Heart left ventricle (tissue), 16 donors: Measurements from ENCODE around the gene ACTBL2. TPM values are rescaled to one million over a fixed set of nuclear protein-coding genes. Genes with fewer than 3 reads are reported as not detected.
"Not testable (repeated sequence)": the region's sequence is repeated elsewhere in the genome, so short reads cannot be mapped to it uniquely, and the experiment has no call there.

Experiments used
- ATAC-seq, 4 donors: fragments of 200-7000 bp; cut with Tn5 transposase; one replicate each; pipeline ENCODE4 v1.9.1; 2020 to 2022; ENCODE audit warnings: moderate library complexity in 4 of 4, mild to moderate bottlenecking in 3 of 4, moderate number of reproducible peaks in 1 of 4
- DNase-seq, 5 donors: peaks; one replicate each; pipeline ENCODE4 v3.0.0-alpha.2; 2020
- H3K27ac ChIP-seq, 12 donors: fragments of 200-600 bp; sonication (generic) in 4 of 12; one replicate each; pipeline versions ENCODE4 v1.5.0 to v1.8.0; 2016 to 2022; ENCODE audit warnings: mild to moderate bottlenecking in 2 of 12
- H3K27me3 ChIP-seq, 9 donors: fragments of 200-600 bp; sonication (generic) in 2 of 9; one replicate each; pipeline versions ENCODE4 v1.5.1 to v1.8.0; 2016 to 2022; ENCODE audit warnings: mild to moderate bottlenecking in 3 of 9
- H3K36me3 ChIP-seq, 9 donors: fragments of 200-600 bp; sonication (generic) in 2 of 9; one replicate each; pipeline versions ENCODE4 v1.5.0 to v1.8.0; 2018 to 2022; ENCODE audit warnings: mild to moderate bottlenecking in 2 of 9
- H3K4me1 ChIP-seq, 12 donors: fragments of 200-600 bp; sonication (generic) in 4 of 12; one replicate each; pipeline versions ENCODE4 v1.5.0 to v1.8.0; 2016 to 2022; ENCODE audit warnings: mild to moderate bottlenecking in 3 of 12
- H3K4me3 ChIP-seq, 12 donors: fragments of 200-600 bp; sonication (generic) in 4 of 12; one replicate each; pipeline versions ENCODE4 v1.5.0 to v1.8.0; 2017 to 2022; ENCODE audit warnings: mild to moderate bottlenecking in 9 of 12, moderate library complexity in 4 of 12
- H3K9me3 ChIP-seq, 12 donors: fragments of 200-600 bp; sonication (generic) in 4 of 12; one replicate each; pipeline versions ENCODE4 v1.5.0 to v1.8.0; 2016 to 2022; ENCODE audit warnings: mild to moderate bottlenecking in 1 of 12
- CTCF ChIP-seq, 12 donors: fragments of 200-600 bp; sonication (generic) in 4 of 12; IDR thresholded peaks; one replicate each; pipeline versions ENCODE4 v1.5.0 to v1.8.0; 2018 to 2022; ENCODE audit warnings: antibody characterized with exemption in 12 of 12, mild to moderate bottlenecking in 5 of 12
- POLR2A ChIP-seq, 2 donors: fragments of 450-650 bp; IDR thresholded peaks; one replicate each; pipeline ENCODE4 v1.6.1; 2017; ENCODE audit warnings: antibody characterized with exemption in 2 of 2, mild to moderate bottlenecking in 2 of 2, moderate library complexity in 2 of 2
- WGBS, 4 donors: extraction: QIAGEN DNeasy Blood & Tissue Kit in 2 of 4; methylation state at CpG; one replicate each; pipeline versions ENCODE4 v1.1.5 to v1.1.7; 2013 to 2018; 5-methylcytosine and 5-hydroxymethylcytosine counted together
- intact Hi-C, 10 donors: fragments of 100-400 bp; cut with DNase I; formaldehyde crosslinking; loops; one replicate each; pipeline versions ENCODE4 v1.11.1 to v1.14.2; 2022
- polyA plus RNA-seq, 2 donors: library from polyadenylated mRNA; stranded (reverse); fragments of 200-250 nt; gene quantifications; one replicate each; pipeline ENCODE4 v1.2.3, GENCODE V29; 2013
- total RNA-seq, 9 donors: library from RNA; depleted of rRNA in 2 of 9; stranded (reverse); fragments of >200 nt in 2 of 9; fragmentation: NEBNext Ultra II Directional in 3 of 9; extraction: Animal tissue kit (Norgen Biotek cat#: 25700) in 3 of 9; gene quantifications; one replicate each; pipeline versions ENCODE4 v1.1.0 to v1.2.4, GENCODE V29; 2016 to 2023
- donor health status: ischemic (EF 13 %, LVEDD 7.1; RV severe dilation, severe dysfunction).
- donor health status: healthy with polysubstance abuse.
- donor health status: DM: no; HTN: yes; CAD: no.
- donor health status: DM: no; HTN: no; CAD: no.
- donor health status: ischemic (EF 25% LVEDD 6.9; RV normal size, moderate dysfunction).
- donor health status: ischemic (EF 25% LVEDD 5.7; RV mildly dilated, moderate dysfunction).
- donor health status: healthy.
- donor health status: DM: yes; HTN: yes; CAD: no.
- donor health status: ischemic (EF 35%, LVEDD 5.7; RV mildly dilated, moderate dysfunction).
- donor health status: nonischemic (EF 11% LVEDD 7.7; RV severe dilation, severe dysfunction).
- donor health status: DM: yes; HTN: yes; CAD: no.
- donor health status: PGD.
- donor health status: ischemic (EF 29% LVEDD 5.4; RV normal size, mild dysfunction).
- donor health status: nonischemic (EF 23%, LVEDD 6.1; RV moderate dilation, normal function).

Gene ACTBL2
- total and polyA plus RNA-seq, 11 donors = 0.09 TPM; not detected in 10

DNA sequence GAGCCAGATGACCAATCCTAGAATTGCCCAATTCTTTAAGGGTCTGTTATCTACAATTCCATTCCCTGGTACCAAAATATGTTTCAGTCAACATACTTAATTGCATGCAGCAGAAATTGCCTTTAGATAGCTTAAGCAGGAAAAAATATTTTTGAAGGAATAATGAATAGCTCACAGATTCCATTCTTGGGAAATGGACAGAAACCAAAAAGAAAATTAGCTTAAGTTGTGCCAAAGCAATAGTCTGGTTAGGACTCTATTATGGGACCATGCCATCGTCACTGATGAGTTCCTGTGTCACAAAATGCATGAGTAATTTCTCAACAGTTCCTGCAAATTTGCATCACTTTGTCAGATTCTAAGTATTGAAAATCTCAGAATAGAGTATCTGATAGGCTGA lies 12.3 kb downstream of the ACTBL2 start:
- intact Hi-C loops = no loop called here
- WGBS, 4 donors = 60 to 74% (median 70%) methylated on average over 1 of the region's 1 CpG
- no peak for DNase-seq
- ATAC-seq = no peak
- no peak overlapping the region for H3K27ac ChIP-seq
- H3K27me3 ChIP-seq = no peaks in the 10 kb centered on the region
- H3K9me3 ChIP-seq = peaks cover 0 to under 1% (median 0%) of the 10 kb centered on the region in 12 donors
- no peak for TF ChIP-seq POLR2A (IDR thresholded peaks at IDR 0.05)
- TF ChIP-seq CTCF (IDR thresholded peaks at IDR 0.05) = no peak
- H3K4me3 ChIP-seq = no peak overlapping the region
- H3K36me3 ChIP-seq = no peaks in the 10 kb centered on the region
- H3K4me1 ChIP-seq = no peaks in the 10 kb centered on the region

DNA sequence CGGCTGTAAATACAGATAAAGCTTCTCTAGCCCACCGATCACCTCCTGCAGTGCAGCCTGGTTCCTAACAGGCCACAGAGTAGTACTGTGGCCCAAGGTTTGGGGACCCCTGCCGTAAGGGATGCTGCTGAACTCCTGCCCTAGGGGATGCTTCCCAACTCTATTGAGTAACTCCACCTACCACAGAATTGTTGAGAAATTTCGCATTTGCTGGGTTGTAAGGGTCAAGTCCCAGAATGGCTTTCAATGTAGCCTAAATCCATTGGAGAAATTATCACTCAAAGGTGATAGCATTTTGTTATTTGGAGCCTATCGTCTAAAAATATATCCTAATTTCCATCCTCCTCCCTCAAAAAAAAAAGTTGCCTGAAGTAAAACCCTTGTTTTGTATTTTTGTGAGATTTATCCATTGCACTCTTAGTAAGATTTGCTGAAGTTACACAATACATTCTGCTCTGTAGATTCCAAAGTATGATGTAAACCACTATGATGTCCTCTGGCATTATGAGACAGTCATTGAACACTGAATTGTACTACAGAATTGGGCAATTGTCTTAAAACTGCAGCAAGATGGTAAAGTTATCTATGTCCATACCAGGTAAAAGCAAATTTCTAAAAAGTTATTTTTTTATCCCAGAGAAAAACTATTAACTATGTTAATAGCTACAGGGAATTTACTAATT lies 14.0 kb downstream of the ACTBL2 start:
- TF ChIP-seq CTCF (IDR thresholded peaks at IDR 0.05) (no peak), POLR2A (IDR thresholded peaks at IDR 0.05) (no peak)
- Histone ChIP-seq H3K4me3 (no peak overlapping the region), H3K4me1 (no peaks in the 10 kb centered on the region), H3K9me3 (no peaks in the 10 kb centered on the region), H3K27me3 (no peaks in the 10 kb centered on the region), H3K36me3 (no peaks in the 10 kb centered on the region), H3K27ac (no peak overlapping the region)
- DNase-seq (no peak), ATAC-seq (no peak)
- intact Hi-C loops = loop anchor here in 1 of 10 donors (10.0 kb wide), 1 partner anchor 134 kb away; no protein-coding TSS in a partner anchor
- 93 to 96% (median 94%) methylated on average over 5 of the region's 5 CpGs for WGBS, 4 donors

DNA sequence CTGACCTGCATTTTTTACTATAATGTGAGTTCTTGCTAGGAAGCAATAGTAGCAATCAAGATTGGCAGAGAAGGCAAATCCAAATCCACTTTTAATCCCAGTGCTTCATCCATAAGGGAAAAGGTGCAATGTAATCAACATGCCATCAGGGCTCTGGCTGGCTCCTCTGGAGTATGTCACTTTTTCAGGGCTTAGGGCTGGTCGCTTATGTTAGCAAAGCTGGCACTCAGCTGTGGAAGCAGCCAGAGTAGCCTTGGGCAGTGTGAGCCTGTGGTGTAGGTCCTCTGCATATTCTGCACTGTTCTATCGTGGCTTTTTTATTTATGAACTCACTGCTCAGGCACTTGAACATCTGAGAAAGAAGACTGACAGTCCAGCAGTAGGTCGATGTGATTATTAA lies 16.1 kb downstream of the ACTBL2 start:
- TF ChIP-seq POLR2A (IDR thresholded peaks at IDR 0.05) = no peak
- Histone ChIP-seq H3K9me3 (no peaks in the 10 kb centered on the region), H3K27me3 (no peaks in the 10 kb centered on the region), H3K27ac (no peak overlapping the region), H3K4me1 (no peaks in the 10 kb centered on the region), H3K4me3 (no peak overlapping the region), H3K36me3 (no peaks in the 10 kb centered on the region)
- intact Hi-C loops = loop anchor here in 1 of 10 donors (10.0 kb wide), 1 partner anchor 132 kb away; no protein-coding TSS in a partner anchor
- WGBS, 4 donors = 44 to 57% (median 50%) methylated on average over 3 of the region's 3 CpGs
- ATAC-seq (no peak), DNase-seq (no peak)

GRCh38 chr5:57460056-57460455 lies 22.6 kb downstream of the ACTBL2 start:
- ATAC-seq, H3K36me3 ChIP-seq, H3K27ac ChIP-seq, H3K9me3 ChIP-seq, DNase-seq, H3K27me3 ChIP-seq, H3K4me3 ChIP-seq: not testable (repeated sequence)
- H3K4me1 ChIP-seq = peaks cover 0 to 14% (median 0%) of the 10 kb centered on the region in 12 donors
- intact Hi-C loops = loop anchor here in 1 of 10 donors (10.0 kb wide), 1 partner anchor 125 kb away; no protein-coding TSS in a partner anchor
- 96 to 98% (median 97%) methylated on average over 3 of the region's 3 CpGs for WGBS, 4 donors

GRCh38 chr5:57458443-57458842 lies 24.2 kb downstream of the ACTBL2 start:
- no peaks in the 10 kb centered on the region for H3K27me3 ChIP-seq
- H3K4me3 ChIP-seq = no peak overlapping the region
- H3K27ac ChIP-seq = no peak overlapping the region
- intact Hi-C loops = no loop called here
- ATAC-seq (no peak), DNase-seq (no peak)
- peaks cover 0 to 14% (median 0%) of the 10 kb centered on the region in 12 donors for H3K4me1 ChIP-seq
- no peaks in the 10 kb centered on the region for H3K36me3 ChIP-seq
- peaks cover 0 to 3% (median 0%) of the 10 kb centered on the region in 12 donors for H3K9me3 ChIP-seq
- TF ChIP-seq CTCF (IDR thresholded peaks at IDR 0.05) (no peak), POLR2A (IDR thresholded peaks at IDR 0.05) (no peak)
